Measurements from ENCODE around the gene HS1BP3. TPM values are rescaled to one million over a fixed set of nuclear protein-coding genes. Genes with fewer than 3 reads are reported as not detected.
A peak's percentile ranks its signal among the peaks of the same experiment; 100 is the strongest.

HS1BP3 gene
- total RNA-seq, 1 donor from 2014 or later, result 10.0 TPM

DNA sequence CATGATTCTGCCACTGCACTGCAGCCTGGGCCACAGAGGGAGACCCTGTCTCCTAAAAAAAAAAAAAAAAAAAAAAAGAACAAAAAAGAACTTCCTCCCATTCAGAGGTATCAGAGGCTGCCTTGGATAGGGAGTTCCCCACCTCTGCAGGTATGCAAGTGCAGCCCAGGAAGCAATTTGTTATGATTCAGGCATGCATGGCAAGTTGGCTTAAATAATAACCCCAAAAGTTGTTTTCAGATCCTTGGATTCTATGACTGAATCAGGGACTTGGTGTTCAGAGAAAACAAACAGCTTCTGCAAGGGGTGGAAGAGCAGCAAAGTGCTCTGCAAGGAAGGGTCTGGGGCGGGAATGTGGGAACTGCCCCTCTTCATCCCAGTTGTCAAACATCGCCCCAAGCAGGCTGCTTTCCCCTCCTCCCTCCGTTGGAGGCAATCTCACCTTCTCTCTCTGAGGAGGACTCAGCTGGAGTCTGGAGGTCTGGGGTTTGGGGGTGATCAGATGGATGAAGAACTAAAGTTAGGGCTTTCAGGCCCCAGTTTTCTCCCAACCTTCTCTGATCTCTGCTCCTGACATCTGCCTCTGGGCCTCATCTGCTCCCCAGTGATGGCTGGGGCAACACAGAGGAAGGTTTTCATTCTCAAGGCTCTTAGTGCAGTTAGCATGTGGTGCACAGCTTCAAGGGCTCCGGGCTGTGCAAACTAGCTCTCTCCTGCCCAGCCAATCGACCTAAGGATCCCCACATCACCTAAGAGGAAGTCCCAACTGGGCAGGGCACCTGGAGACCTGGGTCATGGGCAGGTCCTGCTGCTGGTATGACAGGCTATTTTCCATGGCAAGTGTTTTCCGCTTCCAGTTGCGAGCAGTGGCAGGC lies 12.5 kb upstream of the HS1BP3 start:
- no peak overlapping the region for H3K4me3 Mint-ChIP-seq
- Histone ChIP-seq H3K27me3 (peaks cover 98% of the 10 kb centered on the region), H3K4me1 (peaks cover 13% of the 10 kb centered on the region), H3K9me3 (ENCODE audit: low read depth) (no peaks in the 10 kb centered on the region), H3K4me2 (no peak overlapping the region), H3K4me3 (no peak overlapping the region), H3K9ac (no peak overlapping the region), H2AFZ (replicated peaks) (no peak overlapping the region), H3K79me2 (ENCODE audit: low read depth) (no peaks in the 10 kb centered on the region), H3F3A (ENCODE audit: low read depth) (no peaks in the 10 kb centered on the region), H3K27ac (no peak overlapping the region), H3K36me3 (no peaks in the 10 kb centered on the region), H4K20me1 (ENCODE audit: low read depth) (peaks cover 31% of the 10 kb centered on the region)
- peaks cover 58% of the 10 kb centered on the region for H3K27me3 Mint-ChIP-seq (ENCODE audit: insufficient read depth, low read depth)
- TF ChIP-seq, protein P1, sequence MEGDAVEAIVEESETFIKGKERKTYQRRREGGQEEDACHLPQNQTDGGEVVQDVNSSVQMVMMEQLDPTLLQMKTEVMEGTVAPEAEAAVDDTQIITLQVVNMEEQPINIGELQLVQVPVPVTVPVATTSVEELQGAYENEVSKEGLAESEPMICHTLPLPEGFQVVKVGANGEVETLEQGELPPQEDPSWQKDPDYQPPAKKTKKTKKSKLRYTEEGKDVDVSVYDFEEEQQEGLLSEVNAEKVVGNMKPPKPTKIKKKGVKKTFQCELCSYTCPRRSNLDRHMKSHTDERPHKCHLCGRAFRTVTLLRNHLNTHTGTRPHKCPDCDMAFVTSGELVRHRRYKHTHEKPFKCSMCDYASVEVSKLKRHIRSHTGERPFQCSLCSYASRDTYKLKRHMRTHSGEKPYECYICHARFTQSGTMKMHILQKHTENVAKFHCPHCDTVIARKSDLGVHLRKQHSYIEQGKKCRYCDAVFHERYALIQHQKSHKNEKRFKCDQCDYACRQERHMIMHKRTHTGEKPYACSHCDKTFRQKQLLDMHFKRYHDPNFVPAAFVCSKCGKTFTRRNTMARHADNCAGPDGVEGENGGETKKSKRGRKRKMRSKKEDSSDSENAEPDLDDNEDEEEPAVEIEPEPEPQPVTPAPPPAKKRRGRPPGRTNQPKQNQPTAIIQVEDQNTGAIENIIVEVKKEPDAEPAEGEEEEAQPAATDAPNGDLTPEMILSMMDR (IDR thresholded peaks at IDR 0.05), result no peak
- TF ChIP-seq EZH2 (IDR thresholded peaks at IDR 0.05) (no peak), EZH2phosphoT487 (IDR thresholded peaks at IDR 0.05) (no peak)
- no peak overlapping the region for H3K27ac Mint-ChIP-seq
- no peak for DNase-seq (ENCODE audit: low spot score)
- peaks cover 39% of the 10 kb centered on the region for H3K4me1 Mint-ChIP-seq
- H3K9me3 Mint-ChIP-seq, result no peaks in the 10 kb centered on the region
- H3K36me3 Mint-ChIP-seq, result peaks cover 3% of the 10 kb centered on the region

DNA sequence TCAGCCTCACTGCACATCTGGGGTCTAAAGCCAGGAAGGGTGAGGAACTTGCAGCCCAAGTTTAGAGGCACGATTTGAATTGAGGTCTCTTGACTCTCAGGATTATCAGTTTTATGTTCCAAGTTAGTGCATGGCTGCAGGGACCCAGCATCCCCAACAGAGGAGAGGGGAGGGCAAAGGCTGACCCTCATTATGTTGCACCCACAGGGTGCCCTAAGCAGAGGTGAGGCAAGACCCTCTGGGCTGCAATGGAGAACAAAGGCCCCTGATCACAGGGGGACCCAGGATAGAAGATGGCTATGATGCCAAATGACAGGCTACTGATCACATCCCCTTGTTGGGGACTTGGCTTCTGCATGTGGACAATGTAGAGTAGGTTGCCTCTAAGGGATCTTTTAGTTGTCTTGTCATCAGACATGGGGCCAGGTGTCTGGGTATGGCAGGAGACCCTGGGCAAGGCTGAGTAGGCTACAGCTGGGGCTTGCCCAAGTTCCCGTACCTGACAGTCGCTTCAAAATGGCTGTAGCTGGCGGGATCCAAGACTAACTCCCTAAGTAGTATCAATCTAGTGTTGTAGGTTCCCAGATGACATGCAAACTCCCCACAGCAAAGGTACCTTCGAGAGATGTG lies 11.5 kb upstream of the HS1BP3 start:
- H3K27me3 Mint-ChIP-seq (ENCODE audit: insufficient read depth, low read depth), result peaks cover 49% of the 10 kb centered on the region
- H3K36me3 ChIP-seq, result no peaks in the 10 kb centered on the region
- H3K4me2 ChIP-seq, result no peak overlapping the region
- TF ChIP-seq, protein P1 (IDR thresholded peaks at IDR 0.05), result no peak
- no peak for TF ChIP-seq EZH2phosphoT487 (IDR thresholded peaks at IDR 0.05)
- TF ChIP-seq EZH2 (IDR thresholded peaks at IDR 0.05), result no peak
- H3F3A ChIP-seq (ENCODE audit: low read depth), result no peaks in the 10 kb centered on the region
- no peak for DNase-seq (ENCODE audit: low spot score)
- no peak overlapping the region for H3K4me3 ChIP-seq
- peaks cover 97% of the 10 kb centered on the region for H3K27me3 ChIP-seq
- no peaks in the 10 kb centered on the region for H3K9me3 ChIP-seq (ENCODE audit: low read depth)
- peaks cover 21% of the 10 kb centered on the region for H4K20me1 ChIP-seq (ENCODE audit: low read depth)
- H3K4me3 Mint-ChIP-seq, result peak overlapping the region; percentile 35
- peaks cover 11% of the 10 kb centered on the region for H3K4me1 ChIP-seq
- H2AFZ ChIP-seq (replicated peaks), result no peak overlapping the region
- no peak overlapping the region for H3K27ac Mint-ChIP-seq
- H3K36me3 Mint-ChIP-seq, result no peaks in the 10 kb centered on the region
- H3K27ac ChIP-seq, result no peak overlapping the region
- H3K9ac ChIP-seq, result no peak overlapping the region
- peaks cover 36% of the 10 kb centered on the region for H3K4me1 Mint-ChIP-seq
- no peaks in the 10 kb centered on the region for H3K79me2 ChIP-seq (ENCODE audit: low read depth)
- H3K9me3 Mint-ChIP-seq, result no peaks in the 10 kb centered on the region

DNA sequence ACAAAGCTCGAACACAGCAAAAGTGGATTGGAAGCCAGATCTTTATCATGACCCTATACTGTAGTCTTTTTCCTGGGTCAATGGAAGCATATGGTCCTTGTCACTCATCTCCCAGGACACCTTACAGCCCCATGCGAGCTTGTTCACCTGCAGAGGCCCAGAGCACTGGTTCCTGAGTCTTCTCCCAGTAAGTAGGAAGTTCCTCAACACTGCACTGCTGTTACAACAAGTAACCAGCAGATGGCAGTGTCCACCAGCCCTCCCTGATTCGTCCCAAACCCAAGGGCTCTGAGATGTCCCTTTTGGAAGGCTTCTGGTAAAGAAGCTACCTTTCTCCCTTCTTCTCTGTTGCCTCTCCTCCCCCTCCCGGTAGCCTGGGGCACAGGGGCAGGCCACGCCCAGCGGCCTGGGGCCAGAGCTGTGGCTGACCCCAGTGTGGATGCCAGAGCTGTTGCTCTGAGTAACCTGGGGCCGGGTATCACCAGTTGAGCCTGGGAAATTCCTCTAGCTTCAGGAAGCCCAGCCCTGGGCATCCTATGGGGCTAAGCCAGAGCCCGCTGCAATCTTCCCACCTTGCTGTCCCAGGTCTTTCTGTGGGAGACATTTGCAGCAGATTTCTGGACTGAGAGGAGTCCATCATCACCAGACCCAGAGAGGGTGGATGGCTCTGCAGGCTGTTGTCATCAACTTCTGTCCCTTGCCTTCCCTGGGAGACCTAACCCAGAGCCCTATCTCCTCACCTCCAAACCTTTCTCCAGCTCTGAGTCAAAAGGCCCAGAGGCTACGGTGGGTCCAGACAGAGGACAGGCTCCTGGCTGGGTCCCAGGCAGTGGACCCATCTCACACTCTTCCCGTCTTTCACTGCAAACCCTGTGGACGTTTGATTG lies 10.8 kb upstream of the HS1BP3 start:
- peaks cover 14% of the 10 kb centered on the region for H3K4me1 ChIP-seq
- Mint-ChIP-seq H3K27ac (no peak overlapping the region), H3K36me3 (no peaks in the 10 kb centered on the region), H3K27me3 (ENCODE audit: insufficient read depth, low read depth) (peaks cover 49% of the 10 kb centered on the region), H3K4me3 (peak overlapping the region; percentile 21), H3K4me1 (peaks cover 39% of the 10 kb centered on the region), H3K9me3 (no peaks in the 10 kb centered on the region)
- no peak overlapping the region for H3K27ac ChIP-seq
- H3K79me2 ChIP-seq (ENCODE audit: low read depth), result no peaks in the 10 kb centered on the region
- H3K4me3 ChIP-seq, result no peak overlapping the region
- no peak overlapping the region for H3K4me2 ChIP-seq
- no peaks in the 10 kb centered on the region for H3F3A ChIP-seq (ENCODE audit: low read depth)
- H4K20me1 ChIP-seq (ENCODE audit: low read depth), result peaks cover 21% of the 10 kb centered on the region
- no peaks in the 10 kb centered on the region for H3K36me3 ChIP-seq
- H3K9ac ChIP-seq, result no peak overlapping the region
- TF ChIP-seq EZH2phosphoT487 (IDR thresholded peaks at IDR 0.05) (peak; percentile 45), EZH2 (IDR thresholded peaks at IDR 0.05) (peak; percentile 60)
- TF ChIP-seq, protein P1 (IDR thresholded peaks at IDR 0.05), result peak; percentile 95
- peaks cover 96% of the 10 kb centered on the region for H3K27me3 ChIP-seq
- H2AFZ ChIP-seq (replicated peaks), result no peak overlapping the region
- DNase-seq (ENCODE audit: low spot score), result peak; percentile 78
- H3K9me3 ChIP-seq (ENCODE audit: low read depth), result no peaks in the 10 kb centered on the region

Measured in neural progenitor cell (in vitro differentiated cells).